SK-N-SH (cell line): ENCODE measurements around the gene IRX5. TPM values are rescaled to one million over a fixed set of nuclear protein-coding genes. Genes with fewer than 3 reads are reported as not detected.

Source experiments
- CTCF ChIA-PET: fragments of 300-600, 350-600 bp; formaldehyde crosslinking; extraction: SDS; loops from one replicate; lab custom pipeline; 2021; lab: Yijun Ruan, JAX
- POLR2A ChIA-PET: fragments of 350-600 bp; sonication (Branson Sonifier 250); formaldehyde crosslinking; extraction: SDS; loops from one replicate; lab custom pipeline; 2020; ENCODE audit warnings: antibody characterized with exemption, inconsistent platforms; lab: Yijun Ruan, JAX
- DNase-seq: peaks from one replicate; pipeline ENCODE4 v3.0.0; 2012
- H2AFZ ChIP-seq: fragments of 200-600 bp; sonication (generic); 2 replicates; pipeline ENCODE4 v1.8.1; 2016; ENCODE audit warnings: antibody characterized with exemption, mild to moderate bottlenecking, low read depth
- H3F3A ChIP-seq: fragments of 200-600 bp; sonication (generic); replicated peaks from 2 replicates; pipeline ENCODE3; 2016; ENCODE audit warnings: antibody characterized with exemption, mild to moderate bottlenecking; ENCODE audit not compliant: insufficient read depth
- H3K27ac ChIP-seq, 2 experiments: fragments of 200-500 bp in 1 of 2; fragments of 200-600 bp in 1 of 2; sonication (Bioruptor generic) in 1 of 2; sonication (generic), shearing (Covaris generic) in 1 of 2; 2 replicates each; pipeline versions ENCODE4 v1.5.1 to v1.6.1; 2014 to 2016; ENCODE audit warnings: low read depth in 2 of 2, inconsistent platforms in 1 of 2, low read length in 1 of 2, mild to moderate bottlenecking in 1 of 2, mixed read lengths in 1 of 2
- H3K27me3 ChIP-seq: fragments of 200-600 bp; sonication (generic), shearing (Covaris generic); 2 replicates; pipeline ENCODE4 v1.6.1; 2016; ENCODE audit warnings: mixed run types; ENCODE audit not compliant: insufficient read depth
- H3K36me3 ChIP-seq, 2 experiments: fragments of 200-500 bp in 1 of 2; fragments of 200-600 bp in 1 of 2; sonication (Bioruptor generic) in 1 of 2; sonication (generic) in 1 of 2; replicated peaks in 1 of 2; 2 replicates each; pipeline versions ENCODE3 to v1.5.1; 2014 to 2016; ENCODE audit warnings: low read length in 1 of 2, mild to moderate bottlenecking in 1 of 2; ENCODE audit not compliant: insufficient read depth in 2 of 2, control insufficient read depth in 1 of 2
- H3K4me1 ChIP-seq, 2 experiments: fragments of 200-500 bp in 1 of 2; fragments of 200-600 bp in 1 of 2; sonication (Bioruptor generic) in 1 of 2; sonication (generic), shearing (Covaris generic) in 1 of 2; 2 replicates each; pipeline versions ENCODE4 v1.5.1 to v1.6.1; 2014 to 2016; ENCODE audit warnings: low read depth in 1 of 2, low read length in 1 of 2, mixed run types in 1 of 2; ENCODE audit not compliant: insufficient read depth in 2 of 2, control insufficient read depth in 1 of 2
- H3K4me2 ChIP-seq: fragments of 200-600 bp; sonication (generic), shearing (Covaris generic); 2 replicates; pipeline ENCODE4 v1.6.1; 2017; ENCODE audit warnings: mixed run types
- H3K4me3 ChIP-seq, 2 experiments: fragments of 200-500 bp in 1 of 2; fragments of 200-600 bp in 1 of 2; sonication (Bioruptor generic) in 1 of 2; sonication (generic), shearing (Covaris generic) in 1 of 2; 2 replicates each; pipeline versions ENCODE4 v1.5.1 to v1.8.1; 2014 to 2016; ENCODE audit warnings: low read depth in 2 of 2, inconsistent platforms in 1 of 2, low read length in 1 of 2, mild to moderate bottlenecking in 1 of 2, mixed read lengths in 1 of 2, moderate library complexity in 1 of 2
- H3K79me2 ChIP-seq: fragments of 200-600 bp; sonication (generic); 2 replicates; pipeline ENCODE4 v1.8.1; 2017; ENCODE audit warnings: mild to moderate bottlenecking; ENCODE audit not compliant: insufficient read depth
- H3K9ac ChIP-seq: fragments of 200-600 bp; sonication (generic); 2 replicates; pipeline ENCODE4 v1.6.1; 2017; ENCODE audit warnings: mixed run types
- H3K9me2 ChIP-seq: fragments of 200-600 bp; sonication (generic); 2 replicates; pipeline ENCODE4 v1.6.1; 2017; ENCODE audit warnings: mixed run types
- H3K9me3 ChIP-seq: fragments of 200-600 bp; sonication (generic); 2 replicates; pipeline ENCODE4 v1.6.1; 2017; ENCODE audit warnings: mixed run types, mild to moderate bottlenecking, moderate library complexity
- H4K20me1 ChIP-seq: fragments of 200-600 bp; sonication (generic); 2 replicates; pipeline ENCODE4 v1.6.1; 2017; ENCODE audit warnings: mild to moderate bottlenecking, mixed run types; ENCODE audit not compliant: insufficient read depth
- ELF1 ChIP-seq: IDR thresholded peaks from 2 replicates; pipeline ENCODE4 v1.4.0; 2012
- FOSL2 ChIP-seq: IDR thresholded peaks from 2 replicates; pipeline ENCODE4 v1.4.0; 2012; ENCODE audit warnings: low read depth, mild to moderate bottlenecking, moderate library complexity, borderline replicate concordance
- FOXM1 ChIP-seq: IDR thresholded peaks from 2 replicates; pipeline ENCODE4 v1.4.0; 2012; ENCODE audit warnings: low read depth, mild to moderate bottlenecking
- IRF3 ChIP-seq: fragments of 150-350 bp; IDR thresholded peaks from 2 replicates; pipeline ENCODE4 v1.6.1; 2016; ENCODE audit warnings: mild to moderate bottlenecking, low read depth, low read length
- JUND ChIP-seq: IDR thresholded peaks from 2 replicates; pipeline ENCODE4 v1.4.0; 2012
- MXI1 ChIP-seq: IDR thresholded peaks from 2 replicates; pipeline ENCODE4 v1.6.1; 2012; ENCODE audit warnings: mild to moderate bottlenecking, low read depth, low read length, improper control_type of control experiment
- NFIC ChIP-seq: IDR thresholded peaks from 2 replicates; pipeline ENCODE4 v1.4.0; 2012; ENCODE audit warnings: borderline replicate concordance
- NRF1 ChIP-seq: IDR thresholded peaks from 2 replicates; pipeline ENCODE4 v1.6.1; 2012; ENCODE audit warnings: low read depth, mild to moderate bottlenecking, low read length
- PBX3 ChIP-seq: IDR thresholded peaks from 2 replicates; pipeline ENCODE4; 2012
- RFX5 ChIP-seq: IDR thresholded peaks from 2 replicates; pipeline ENCODE4 v1.6.1; 2012; ENCODE audit warnings: mild to moderate bottlenecking, improper control_type of control experiment, low read length
- SIN3A ChIP-seq: IDR thresholded peaks from 2 replicates; pipeline ENCODE4 v1.6.1; 2012; ENCODE audit warnings: low read depth, mild to moderate bottlenecking, low read length, moderate library complexity, borderline replicate concordance
- TCF12 ChIP-seq: IDR thresholded peaks from 2 replicates; pipeline ENCODE4 v1.4.0; 2012
- TEAD4 ChIP-seq: IDR thresholded peaks from 2 replicates; pipeline ENCODE4 v1.4.0; 2012; ENCODE audit warnings: mild to moderate bottlenecking, borderline replicate concordance; ENCODE audit not compliant: insufficient read depth
- YY1 ChIP-seq: IDR thresholded peaks from 2 replicates; pipeline ENCODE4 v1.4.0; 2012; ENCODE audit warnings: low read depth, mild to moderate bottlenecking
- WGBS: methylation state at CpG from one replicate; pipeline ENCODE4 v1.1.6; 2017; ENCODE audit warnings: low lambda C conversion rate; 5-methylcytosine and 5-hydroxymethylcytosine counted together
- polyA plus RNA-seq, 3 experiments: library from polyadenylated mRNA; depleted of rRNA; stranded (reverse); fragments of >200 nt; gene quantifications; 2 replicates each; pipeline ENCODE4 v1.2.3, GENCODE V29; 2012
- TF ChIP-seq, protein P1 (sequence below): IDR thresholded peaks from 2 replicates; pipeline ENCODE4 v1.4.0; 2012; ENCODE audit warnings: low read depth, borderline replicate concordance
- TF ChIP-seq, protein P2 (sequence below): fragments of 150-350 bp; IDR thresholded peaks from 2 replicates; pipeline ENCODE4 v1.6.1; 2017; ENCODE audit warnings: antibody characterized with exemption, low read length, low read depth, borderline replicate concordance

The IRX5 gene
- polyA plus RNA-seq, 1 of the 3 experiments (the other 2 are of a cell fraction): 1.4 TPM

GRCh38 chr16:54936979-54937670 is 6.5 kb downstream of the IRX5 start:
- peaks cover 6% of the 10 kb centered on the region; the same call in 1 of the 2 replicates for H3K79me2 ChIP-seq
- no peaks in the 10 kb centered on the region for H3K27me3 ChIP-seq
- no peaks in the 10 kb centered on the region for H4K20me1 ChIP-seq

More at GRCh38 chr16:54936979-54937670, 6.5 kb downstream of the IRX5 start:
- Histone ChIP-seq H3K36me3 (peaks cover 10 to 14% of the 10 kb centered on the region in 2 experiments), H3K4me1 (peaks cover 0 to 3% of the 10 kb centered on the region in 2 experiments; a peak in 1 of 4 replicates), H3K9ac (no peak overlapping the region), H3K27ac (no peak overlapping the region), H3F3A (no peaks in the 10 kb centered on the region), H3K4me2 (no peak overlapping the region), H2AFZ (no peak overlapping the region), H3K9me3 (no peaks in the 10 kb centered on the region), H3K4me3 (peak overlapping the region in 1 of 2 experiments; percentile 43; a peak in 1 of 4 replicates), H3K9me2 (no peaks in the 10 kb centered on the region)
- CTCF ChIA-PET: interaction anchor here (1.2 kb wide), 1 partner anchor 387 kb away, joined by 5 read pairs; the partner anchor contains the start of gene IRX6
- DNase-seq: no peak
- 83% methylated on average over 31 of the region's 39 CpGs for WGBS
- TF ChIP-seq JUND (no peak), TCF12 (no peak), NFIC (no peak), FOXM1 (no peak), TEAD4 (no peak), MXI1 (no peak), IRF3 (no peak), FOSL2 (no peak), NRF1 (no peak), SIN3A (no peak), YY1 (no peak), PBX3 (no peak), ELF1 (no peak), RFX5 (no peak)
- TF ChIP-seq, protein P1, sequence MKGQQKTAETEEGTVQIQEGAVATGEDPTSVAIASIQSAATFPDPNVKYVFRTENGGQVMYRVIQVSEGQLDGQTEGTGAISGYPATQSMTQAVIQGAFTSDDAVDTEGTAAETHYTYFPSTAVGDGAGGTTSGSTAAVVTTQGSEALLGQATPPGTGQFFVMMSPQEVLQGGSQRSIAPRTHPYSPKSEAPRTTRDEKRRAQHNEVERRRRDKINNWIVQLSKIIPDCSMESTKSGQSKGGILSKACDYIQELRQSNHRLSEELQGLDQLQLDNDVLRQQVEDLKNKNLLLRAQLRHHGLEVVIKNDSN: no peak
- TF ChIP-seq, protein P2, sequence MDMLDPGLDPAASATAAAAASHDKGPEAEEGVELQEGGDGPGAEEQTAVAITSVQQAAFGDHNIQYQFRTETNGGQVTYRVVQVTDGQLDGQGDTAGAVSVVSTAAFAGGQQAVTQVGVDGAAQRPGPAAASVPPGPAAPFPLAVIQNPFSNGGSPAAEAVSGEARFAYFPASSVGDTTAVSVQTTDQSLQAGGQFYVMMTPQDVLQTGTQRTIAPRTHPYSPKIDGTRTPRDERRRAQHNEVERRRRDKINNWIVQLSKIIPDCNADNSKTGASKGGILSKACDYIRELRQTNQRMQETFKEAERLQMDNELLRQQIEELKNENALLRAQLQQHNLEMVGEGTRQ: no peak
- TF ChIP-seq, all 33 proteins: peak for 0
- POLR2A ChIA-PET: no interaction called here
